H1 (cell line): ENCODE measurements around the gene C5orf46. TPM values are rescaled to one million over a fixed set of nuclear protein-coding genes. Genes with fewer than 3 reads are reported as not detected.
A peak's percentile ranks its signal among the peaks of the same experiment; 100 is the strongest.

Experiments used
- BRCA1 ChIP-seq: IDR thresholded peaks from 2 replicates; pipeline ENCODE4 v1.6.1; 2012; ENCODE audit warnings: low read depth, low read length, improper control_type of control experiment
- CHD1 ChIP-seq: IDR thresholded peaks from 2 replicates; pipeline ENCODE4 v1.6.1; 2012; ENCODE audit warnings: low read depth, low read length, improper control_type of control experiment
- CHD2 ChIP-seq: IDR thresholded peaks from 2 replicates; pipeline ENCODE4 v1.6.1; 2012; ENCODE audit warnings: low read length, improper control_type of control experiment
- CTBP2 ChIP-seq: IDR thresholded peaks from 2 replicates; pipeline ENCODE4 v1.7.0; 2011; ENCODE audit warnings: borderline replicate concordance, mild to moderate bottlenecking, moderate library complexity, mixed read lengths, low read length; ENCODE audit not compliant: insufficient read depth, insufficient read length
- GABPA ChIP-seq: IDR thresholded peaks from 2 replicates; pipeline ENCODE4 v1.6.1; 2011; ENCODE audit warnings: mild to moderate bottlenecking, low read length, moderate library complexity, borderline replicate concordance; ENCODE audit not compliant: insufficient read depth
- HDAC6 ChIP-seq: IDR thresholded peaks from one replicate; pipeline ENCODE4 v1.7.1; 2012; ENCODE audit warnings: low read depth, mild to moderate bottlenecking, inconsistent platforms, low read length, moderate library complexity
- POLR2AphosphoS5 ChIP-seq: IDR thresholded peaks from 2 replicates; pipeline ENCODE4 v1.6.1; 2011; ENCODE audit warnings: low read depth, low read length
- RXRA ChIP-seq: IDR thresholded peaks from 2 replicates; pipeline ENCODE4 v1.6.1; 2011; ENCODE audit warnings: low read depth, mild to moderate bottlenecking, low read length, moderate library complexity; ENCODE audit not compliant: insufficient read depth
- SP4 ChIP-seq: IDR thresholded peaks from 2 replicates; pipeline ENCODE4 v1.6.1; 2012; ENCODE audit warnings: low read length, inconsistent platforms
- TBP ChIP-seq: IDR thresholded peaks from 2 replicates; pipeline ENCODE4 v1.6.1; 2011; ENCODE audit warnings: low read depth, low read length, improper control_type of control experiment
- polyA plus RNA-seq, 7 experiments: library from polyadenylated mRNA; depleted of rRNA in 3 of 7; stranded (reverse) in 5 of 7; unstranded in 2 of 7; fragments of >200 nt in 5 of 7; fragments of 200-250 nt in 2 of 7; gene quantifications; 1 replicate in 5 of 7; 2 replicates in 1 of 7; 4 replicates in 1 of 7; pipeline versions ENCODE4 v1.2.1 to v1.2.3, GENCODE V29; 2011 to 2013; ENCODE audit warnings: missing spikeins in 2 of 7, mixed read lengths in 2 of 7
- total RNA-seq: library from RNA; stranded (reverse); fragmentation: NEBNext Ultra II Directional; extraction: Animal tissue kit (Norgen Biotek cat#: 25700); gene quantifications from 2 replicates; pipeline ENCODE4 v1.2.1, GENCODE V29; 2021
- TF ChIP-seq, protein P1 (sequence below): IDR thresholded peaks from 2 replicates; pipeline ENCODE4 v1.6.1; 2012; ENCODE audit warnings: low read length, inconsistent platforms
- TF ChIP-seq, protein P2 (sequence below): IDR thresholded peaks from 2 replicates; pipeline ENCODE4 v1.6.1; 2011; ENCODE audit warnings: low read length, improper control_type of control experiment
- TF ChIP-seq, protein P3 (sequence below): IDR thresholded peaks from 2 replicates; pipeline ENCODE4 v1.6.1; 2012; ENCODE audit warnings: inconsistent platforms

Gene C5orf46
- total and polyA plus RNA-seq, 2 of the 8 experiments (the other 6 are each of a cell fraction or from before 2014, with no cell fraction given), result not detected

DNA sequence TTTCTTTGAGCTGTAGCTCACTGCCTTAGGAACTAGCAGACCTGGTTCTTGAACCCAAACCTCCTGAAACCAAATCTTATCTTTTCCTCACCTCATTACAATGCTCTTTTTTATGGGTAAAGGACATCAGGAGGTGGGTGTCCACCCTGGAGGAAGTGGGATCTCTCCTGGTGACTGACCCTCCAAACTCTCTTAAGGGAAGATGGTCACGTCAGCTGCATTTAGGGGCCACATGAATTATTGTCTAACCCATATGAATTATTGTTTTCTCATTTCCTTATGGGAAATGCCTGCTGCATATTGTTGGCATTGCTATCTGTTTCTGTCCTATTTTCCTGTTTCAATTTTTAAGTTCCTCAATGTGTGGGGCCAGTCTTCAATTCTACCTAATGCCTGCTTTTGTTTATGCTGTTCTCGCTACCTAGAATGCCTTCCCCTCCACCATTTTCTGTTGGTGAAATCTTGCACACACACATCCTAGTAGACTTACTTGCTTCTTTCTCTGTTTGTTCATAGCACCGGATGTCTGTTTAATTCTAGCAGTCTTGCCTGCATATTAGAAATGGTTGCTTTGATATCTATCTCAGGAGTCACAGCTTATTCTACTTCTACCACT, 52.9 kb downstream of the C5orf46 start (continued):
- TF ChIP-seq, protein P1, sequence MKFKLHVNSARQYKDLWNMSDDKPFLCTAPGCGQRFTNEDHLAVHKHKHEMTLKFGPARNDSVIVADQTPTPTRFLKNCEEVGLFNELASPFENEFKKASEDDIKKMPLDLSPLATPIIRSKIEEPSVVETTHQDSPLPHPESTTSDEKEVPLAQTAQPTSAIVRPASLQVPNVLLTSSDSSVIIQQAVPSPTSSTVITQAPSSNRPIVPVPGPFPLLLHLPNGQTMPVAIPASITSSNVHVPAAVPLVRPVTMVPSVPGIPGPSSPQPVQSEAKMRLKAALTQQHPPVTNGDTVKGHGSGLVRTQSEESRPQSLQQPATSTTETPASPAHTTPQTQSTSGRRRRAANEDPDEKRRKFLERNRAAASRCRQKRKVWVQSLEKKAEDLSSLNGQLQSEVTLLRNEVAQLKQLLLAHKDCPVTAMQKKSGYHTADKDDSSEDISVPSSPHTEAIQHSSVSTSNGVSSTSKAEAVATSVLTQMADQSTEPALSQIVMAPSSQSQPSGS, result peak; percentile 75; the same call in 1 of the 2 replicates
- TF ChIP-seq CHD1 (no peak), TBP (no peak), BRCA1 (no peak), CHD2 (0 out of 2 replicates have a peak, but pooled peaks have one; percentile 8), POLR2AphosphoS5 (peak; percentile 80), SP4 (0 out of 2 replicates have a peak, but pooled peaks have one; percentile 15), GABPA (no peak), CTBP2 (no peak), HDAC6 (no peak), RXRA (no peak)
- TF ChIP-seq, protein P2, sequence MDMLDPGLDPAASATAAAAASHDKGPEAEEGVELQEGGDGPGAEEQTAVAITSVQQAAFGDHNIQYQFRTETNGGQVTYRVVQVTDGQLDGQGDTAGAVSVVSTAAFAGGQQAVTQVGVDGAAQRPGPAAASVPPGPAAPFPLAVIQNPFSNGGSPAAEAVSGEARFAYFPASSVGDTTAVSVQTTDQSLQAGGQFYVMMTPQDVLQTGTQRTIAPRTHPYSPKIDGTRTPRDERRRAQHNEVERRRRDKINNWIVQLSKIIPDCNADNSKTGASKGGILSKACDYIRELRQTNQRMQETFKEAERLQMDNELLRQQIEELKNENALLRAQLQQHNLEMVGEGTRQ, result no peak
- TF ChIP-seq, protein P3, sequence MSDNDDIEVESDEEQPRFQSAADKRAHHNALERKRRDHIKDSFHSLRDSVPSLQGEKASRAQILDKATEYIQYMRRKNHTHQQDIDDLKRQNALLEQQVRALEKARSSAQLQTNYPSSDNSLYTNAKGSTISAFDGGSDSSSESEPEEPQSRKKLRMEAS, result no peak
